GM10847 (cell line): ENCODE results near the gene GUCY1A1.

Source experiments
- POLR2A ChIP-seq: IDR thresholded peaks from 2 replicates; pipeline ENCODE4 v1.6.1; 2011; ENCODE audit not compliant: insufficient read length; ENCODE audit errors: extremely low read depth

The GUCY1A1 gene

DNA sequence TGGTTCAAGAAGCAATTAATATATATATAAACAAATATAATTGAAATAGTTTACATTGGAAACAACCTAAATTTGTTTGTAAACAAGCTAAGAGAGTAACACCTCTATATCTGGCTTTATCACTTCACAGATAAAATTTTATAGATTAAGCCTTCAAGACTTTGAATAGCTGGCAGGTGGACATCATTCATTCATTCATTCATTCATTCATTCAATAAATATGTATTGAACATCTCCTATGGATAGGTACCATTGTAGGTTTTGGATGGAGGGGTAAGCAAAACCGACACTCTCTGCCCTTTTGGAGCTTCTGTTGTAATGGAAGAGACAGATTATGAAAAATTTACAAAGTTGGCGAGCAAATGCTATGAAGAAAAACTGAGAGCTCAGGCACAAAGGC lies 35.2 kb downstream of the GUCY1A1 start:
- no peak for TF ChIP-seq POLR2A

DNA sequence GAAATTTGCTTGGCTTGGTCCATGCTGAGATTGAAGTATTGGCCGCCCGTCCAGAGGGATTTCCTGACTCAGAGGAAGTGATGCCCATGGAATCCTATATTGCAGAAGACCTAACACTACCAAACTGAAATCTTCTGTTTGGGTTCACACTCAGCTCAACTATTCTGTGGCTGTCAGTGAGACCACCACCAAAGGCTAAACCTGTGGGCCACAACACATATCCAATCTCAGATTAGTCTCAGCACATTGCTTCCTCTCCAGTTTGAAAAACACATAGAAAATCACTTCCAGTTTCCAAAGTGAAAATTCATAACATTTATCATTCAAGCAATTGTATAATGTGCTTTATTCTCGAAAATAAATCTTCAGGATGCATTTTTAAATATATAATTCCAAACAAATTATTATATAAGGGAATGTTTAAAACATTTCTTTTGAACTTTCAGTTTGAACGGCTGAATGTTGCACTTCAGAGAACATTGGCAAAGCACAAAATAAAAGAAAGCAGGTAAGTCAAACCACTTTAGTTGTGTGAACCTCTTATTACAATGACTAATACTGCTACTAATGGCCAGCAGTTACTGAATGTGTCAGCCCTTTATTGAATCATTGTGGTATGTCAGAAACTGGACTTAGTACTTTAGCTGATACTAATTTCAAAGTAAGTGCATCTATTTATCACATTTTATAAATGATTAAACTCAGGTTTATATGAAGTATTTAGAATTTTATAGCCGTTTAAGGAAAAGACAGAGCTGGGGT lies 37.0 kb downstream of the GUCY1A1 start:
- TF ChIP-seq POLR2A: no peak

DNA sequence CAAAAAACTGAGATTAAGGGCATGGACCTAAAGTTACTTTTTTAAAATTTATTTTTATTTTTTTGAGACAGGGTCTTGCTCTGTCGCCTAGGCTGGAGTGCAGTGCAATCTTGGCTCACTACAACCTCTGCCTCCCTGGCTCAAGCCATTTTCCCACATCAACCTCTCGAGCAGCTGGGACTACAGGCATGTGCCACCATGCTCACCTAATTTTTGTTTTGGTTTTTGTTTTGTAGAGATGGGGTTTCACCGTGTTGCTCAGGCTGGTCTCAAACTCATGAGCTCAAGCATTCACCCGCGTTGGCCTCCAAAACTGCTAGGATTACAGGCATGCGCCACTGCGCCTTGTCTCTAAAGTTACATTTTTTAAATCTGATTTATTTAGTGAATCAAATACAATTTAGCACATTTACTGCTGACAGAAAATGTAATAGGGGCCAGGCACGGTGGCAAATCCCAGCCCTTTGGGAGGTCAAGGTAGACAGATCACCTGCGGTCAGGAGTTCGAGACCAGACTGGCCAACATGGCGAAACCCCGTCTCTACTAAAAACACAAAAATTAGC lies 38.3 kb downstream of the GUCY1A1 start:
- no peak for TF ChIP-seq POLR2A

DNA sequence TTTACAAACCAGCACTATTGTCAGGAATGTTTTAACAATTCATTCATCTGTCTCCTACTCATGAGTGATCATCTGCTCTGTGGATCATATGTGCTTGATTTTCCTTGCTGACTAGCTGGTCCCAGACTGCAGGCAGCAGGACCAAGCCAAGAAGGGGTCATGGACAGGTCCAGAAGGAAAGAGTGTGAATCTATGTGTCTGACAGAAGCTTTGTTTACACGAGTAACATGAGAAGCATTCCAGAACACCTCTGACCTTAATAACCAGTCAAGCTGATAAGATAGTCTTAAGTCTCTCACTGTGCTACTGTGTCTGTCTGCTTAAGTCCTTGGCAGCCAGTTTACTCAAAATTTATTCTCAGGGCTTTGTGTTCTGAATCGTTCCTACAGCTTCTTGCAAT lies 39.0 kb downstream of the GUCY1A1 start:
- TF ChIP-seq POLR2A: no peak

DNA sequence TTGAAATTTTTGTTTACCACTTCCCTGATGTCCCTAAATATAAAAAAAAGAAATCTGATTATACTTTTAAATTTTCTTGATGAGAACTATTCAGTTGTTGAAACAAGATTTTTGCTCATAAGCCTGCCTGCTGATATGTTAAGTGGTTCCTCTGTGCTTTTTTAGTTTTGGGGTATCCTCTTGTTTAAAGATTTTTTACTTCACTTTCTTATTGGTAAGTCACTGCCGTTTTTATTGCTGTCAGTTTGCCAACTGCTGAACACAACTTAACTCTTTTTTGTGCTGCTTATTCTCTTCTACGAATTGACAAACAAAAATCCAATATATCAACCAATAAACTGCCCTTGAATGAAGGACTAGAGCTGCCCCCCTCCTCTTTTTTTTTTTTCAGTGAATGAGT lies 39.5 kb downstream of the GUCY1A1 start:
- TF ChIP-seq POLR2A: no peak

DNA sequence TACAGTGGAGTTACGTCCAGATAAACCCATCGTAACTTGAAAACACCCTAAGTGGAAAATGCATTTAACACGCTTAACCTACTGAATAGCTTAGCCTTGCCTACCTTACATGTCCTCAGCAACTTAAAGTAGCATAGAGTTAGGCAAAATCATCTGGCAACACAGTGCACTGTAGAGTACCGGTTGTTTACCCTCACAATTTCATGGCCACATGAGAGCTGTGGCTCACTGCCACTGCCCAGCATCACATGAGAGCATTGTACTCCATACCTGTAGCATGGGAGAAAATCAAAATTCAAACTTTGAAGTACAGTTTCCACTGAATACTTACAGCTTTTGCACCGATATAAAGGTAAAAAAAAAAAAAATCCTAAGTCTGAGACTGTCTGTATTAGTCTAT lies 40.6 kb downstream of the GUCY1A1 start:
- no peak for TF ChIP-seq POLR2A

DNA sequence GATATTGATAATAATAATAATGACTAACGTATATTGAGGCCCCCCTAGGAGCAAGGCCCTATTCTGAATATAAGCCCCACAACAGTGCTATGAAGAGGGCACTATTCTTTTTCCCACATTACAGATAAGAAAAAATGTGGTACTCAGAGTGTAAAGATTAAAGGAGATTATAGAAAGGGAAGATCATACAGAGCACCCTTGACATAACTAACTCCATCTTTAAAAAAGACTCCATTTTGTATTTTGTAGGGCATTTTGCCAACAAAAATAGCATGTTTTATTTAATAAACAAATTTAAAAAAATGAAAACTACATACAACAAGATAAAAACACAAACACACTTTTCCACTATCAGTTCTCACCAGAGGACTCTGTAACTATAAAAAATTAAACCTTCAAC lies 42.1 kb downstream of the GUCY1A1 start:
- TF ChIP-seq POLR2A: no peak

DNA sequence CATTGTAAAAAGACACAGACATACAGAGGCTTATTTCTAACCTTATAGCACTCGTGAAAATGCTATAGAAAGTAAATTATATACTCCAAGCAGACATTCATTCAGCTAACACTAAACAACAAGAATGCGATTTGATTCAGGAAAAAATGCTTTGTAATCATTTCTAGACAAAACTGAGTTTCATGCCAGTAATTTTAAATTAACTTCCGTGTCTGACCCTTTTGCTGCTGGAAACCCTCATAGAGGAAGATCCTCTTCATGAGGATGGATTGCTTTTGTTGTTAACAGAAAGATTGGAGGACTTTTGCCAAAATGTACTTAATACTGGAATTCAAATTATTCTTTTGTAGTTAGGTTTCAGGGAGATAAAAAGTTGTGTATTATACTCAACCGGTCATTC lies 43.3 kb downstream of the GUCY1A1 start:
- TF ChIP-seq POLR2A: no peak

DNA sequence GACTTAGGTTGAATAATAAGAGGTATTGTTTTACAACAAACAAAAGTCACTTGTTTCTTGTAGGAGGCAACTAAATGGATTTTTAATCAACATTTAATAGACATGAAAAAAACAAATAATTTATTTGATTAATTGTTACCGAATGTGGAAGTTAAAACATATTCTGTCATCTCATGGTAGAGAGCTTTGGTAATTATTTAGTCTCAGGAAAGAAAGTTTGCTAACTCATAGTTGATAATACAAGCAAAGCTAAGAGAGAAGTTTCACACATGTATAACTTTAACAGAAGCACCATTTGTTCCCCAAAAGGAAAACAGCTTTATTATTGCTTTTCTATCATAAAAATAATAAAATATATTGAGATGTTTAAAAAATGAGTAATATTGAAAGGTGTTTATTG lies 44.9 kb downstream of the GUCY1A1 start:
- no peak for TF ChIP-seq POLR2A

DNA sequence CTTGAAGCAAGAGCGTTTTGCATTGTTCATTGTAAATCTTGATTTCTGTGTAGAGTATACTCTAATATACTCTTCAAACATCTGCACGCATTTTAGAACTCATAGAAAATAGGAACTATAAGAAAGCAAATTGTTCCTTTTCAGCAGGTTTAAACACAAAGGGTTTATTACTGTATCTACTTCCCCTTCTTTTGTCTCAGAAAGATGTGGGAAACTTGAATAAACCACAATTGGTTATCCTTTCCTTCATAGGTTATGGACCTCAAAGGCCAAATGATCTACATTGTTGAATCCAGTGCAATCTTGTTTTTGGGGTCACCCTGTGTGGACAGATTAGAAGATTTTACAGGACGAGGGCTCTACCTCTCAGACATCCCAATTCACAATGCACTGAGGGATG lies 46.2 kb downstream of the GUCY1A1 start:
- no peak for TF ChIP-seq POLR2A

DNA sequence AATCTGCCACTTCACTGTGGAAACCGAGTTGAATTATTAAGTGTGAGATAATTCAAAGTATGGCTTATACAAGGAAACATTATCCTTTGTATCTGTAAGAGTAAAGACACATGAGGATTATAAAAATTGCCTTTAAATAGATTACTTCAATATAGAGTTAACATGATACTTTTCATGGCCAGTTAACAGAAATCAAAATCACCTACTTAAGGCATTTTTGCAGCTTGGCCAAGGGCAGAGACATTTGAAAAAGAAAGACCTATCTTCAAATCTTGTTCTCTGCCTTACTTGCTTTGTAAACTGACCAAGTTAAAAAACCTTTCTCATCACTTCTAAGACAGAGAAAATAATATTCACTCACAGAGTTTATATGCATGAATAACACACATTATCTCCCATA lies 47.3 kb downstream of the GUCY1A1 start:
- no peak for TF ChIP-seq POLR2A

DNA sequence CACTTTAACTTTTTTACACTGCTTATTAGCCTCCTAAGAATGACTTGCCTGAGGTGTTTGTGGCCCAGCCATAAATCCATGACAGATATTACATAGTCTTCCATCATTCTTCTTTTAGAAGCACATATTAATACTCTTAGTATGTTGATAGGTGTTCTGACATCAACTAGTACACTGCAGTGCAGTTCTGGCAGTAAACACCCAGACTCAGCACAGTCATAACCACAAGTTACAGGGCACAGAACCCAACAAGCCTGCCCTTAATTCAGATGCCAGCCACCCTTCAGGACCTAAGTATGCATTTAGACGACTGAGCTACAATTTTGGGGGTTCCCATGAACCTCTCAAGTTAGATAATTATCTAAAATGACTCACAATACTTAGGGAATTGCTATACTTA lies 55.7 kb downstream of the GUCY1A1 start:
- TF ChIP-seq POLR2A: no peak

DNA sequence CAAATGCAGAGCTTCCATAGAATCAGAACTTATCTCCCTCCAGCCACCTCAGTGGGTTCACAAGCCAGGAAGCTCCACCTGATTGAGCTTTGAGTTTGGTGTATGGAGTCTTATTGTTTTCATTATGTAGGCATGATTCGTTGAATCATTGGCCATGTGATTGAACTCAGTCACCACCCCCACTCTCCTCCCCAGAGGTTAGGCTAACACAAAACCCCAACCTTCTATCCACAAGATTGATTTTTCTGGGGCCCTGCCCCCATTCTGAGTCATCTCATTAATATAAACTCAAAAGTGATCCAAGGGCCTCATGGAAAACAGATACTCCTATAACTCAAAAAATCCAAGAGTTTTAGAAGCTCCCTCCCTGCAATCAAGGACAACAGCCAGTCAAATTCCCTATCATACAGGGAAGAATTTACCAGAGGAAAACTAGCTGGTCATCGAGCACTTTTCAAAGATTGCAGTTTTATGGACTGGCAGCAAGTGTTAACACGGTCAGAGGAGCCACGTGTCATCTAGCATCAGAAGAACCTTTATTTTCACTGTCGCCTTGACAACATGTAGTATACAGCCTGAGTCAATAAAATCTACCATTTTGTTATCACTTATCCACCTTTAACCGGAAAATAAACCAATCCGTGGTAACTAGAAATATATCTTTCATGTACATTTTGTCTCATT lies 56.3 kb downstream of the GUCY1A1 start:
- no peak for TF ChIP-seq POLR2A

DNA sequence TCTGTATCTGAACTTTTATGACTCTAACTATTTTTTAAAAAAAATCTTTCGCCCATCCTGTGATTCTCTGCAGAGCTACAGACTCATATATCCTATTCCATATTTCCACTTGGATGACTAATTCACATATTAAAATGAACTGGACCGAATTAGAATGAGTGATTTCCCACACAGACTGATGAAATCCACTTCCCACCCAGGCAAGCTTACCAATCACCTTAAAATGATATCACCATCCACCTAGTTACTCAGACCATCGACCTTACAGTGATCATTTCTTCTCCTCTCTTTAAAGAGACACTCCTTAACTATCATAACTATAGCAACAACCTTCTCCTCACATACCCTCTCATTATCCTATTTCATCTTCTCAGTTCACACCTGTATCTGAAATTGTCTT lies 58.1 kb downstream of the GUCY1A1 start:
- no peak for TF ChIP-seq POLR2A

DNA sequence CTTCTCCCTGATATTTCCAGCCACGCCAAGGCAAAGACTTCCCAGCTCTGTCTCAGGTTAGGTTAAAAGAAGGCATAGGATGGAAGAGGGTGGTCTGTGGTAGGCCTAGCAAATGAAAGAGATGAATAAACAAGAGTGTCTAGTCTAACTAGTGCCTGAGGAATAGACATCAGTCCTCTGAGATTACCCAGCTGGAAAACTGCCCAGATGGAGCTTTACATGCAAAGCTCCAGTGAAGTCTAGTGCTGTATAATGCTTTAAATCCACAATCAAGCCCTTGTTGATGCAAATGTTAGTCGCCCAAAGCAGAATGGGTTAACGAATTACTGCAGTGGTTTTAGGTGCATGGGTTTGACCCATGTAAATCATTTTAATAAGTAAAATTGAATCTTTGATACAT lies 67.4 kb downstream of the GUCY1A1 start:
- no peak for TF ChIP-seq POLR2A

DNA sequence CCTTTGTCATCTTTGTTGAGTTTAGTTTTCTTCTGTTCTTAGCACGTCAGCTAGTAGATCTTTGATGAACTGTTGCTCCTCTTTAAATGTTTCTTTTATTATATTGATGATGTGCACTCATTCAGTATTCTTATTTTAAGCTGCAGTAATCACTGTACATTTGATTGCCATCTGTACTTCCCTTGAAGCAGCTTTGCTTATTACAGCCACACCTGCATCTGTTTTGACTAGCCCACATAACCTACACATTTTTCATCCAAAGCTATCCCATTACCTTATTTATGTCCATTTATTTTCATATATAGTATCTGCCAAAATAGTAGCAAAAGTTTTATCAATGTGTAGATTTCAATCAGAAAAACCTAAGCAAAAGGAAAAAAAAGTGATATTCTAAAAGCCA lies 68.3 kb downstream of the GUCY1A1 start:
- TF ChIP-seq POLR2A: no peak
